Inferior parietal cortex (tissue), 1 donor: ENCODE measurements around the gene SHANK3.

Experiments
- DNase-seq: peaks from one replicate; pipeline ENCODE4 v3.0.0-alpha.2; 2016; ENCODE audit errors: extremely low spot score

Gene SHANK3

GRCh38 chr22:50699001-50699755 is 26.6 kb downstream of the SHANK3 start:
- no peak for DNase-seq

GRCh38 chr22:50699756-50700386 is 27.2 kb downstream of the SHANK3 start:
- DNase-seq: no peak

GRCh38 chr22:50700387-50701075 is 27.9 kb downstream of the SHANK3 start:
- no peak for DNase-seq

GRCh38 chr22:50701076-50701419 is 28.4 kb downstream of the SHANK3 start:
- no peak for DNase-seq

GRCh38 chr22:50701428-50702154 is 29.0 kb downstream of the SHANK3 start:
- DNase-seq: no peak

- DNase-seq: no peak
Measured at GRCh38 chr22:50702261-50702671, 29.6 kb downstream of the SHANK3 start.

GRCh38 chr22:50702821-50703725 is 30.4 kb downstream of the SHANK3 start:
- no peak for DNase-seq

- no peak for DNase-seq
Measured at GRCh38 chr22:50703726-50704509, 31.3 kb downstream of the SHANK3 start.

- DNase-seq: no peak
Measured at GRCh38 chr22:50704510-50705218, 32.0 kb downstream of the SHANK3 start.

- peak; percentile 62 for DNase-seq
Measured at GRCh38 chr22:50705219-50705691, 32.6 kb downstream of the SHANK3 start.

GRCh38 chr22:50705851-50706351 is 33.3 kb downstream of the SHANK3 start:
- no peak for DNase-seq

GRCh38 chr22:50706481-50707125 is 34.0 kb downstream of the SHANK3 start:
- DNase-seq: no peak

- DNase-seq: no peak
Measured at GRCh38 chr22:50708474-50708873, 35.9 kb downstream of the SHANK3 start.

GRCh38 chr22:50708996-50709395 is 36.4 kb downstream of the SHANK3 start:
- no peak for DNase-seq

GRCh38 chr22:50710221-50710620 is 37.6 kb downstream of the SHANK3 start:
- DNase-seq: no peak

GRCh38 chr22:50710886-50711285 is 38.3 kb downstream of the SHANK3 start:
- no peak for DNase-seq

- no peak for DNase-seq
Measured at GRCh38 chr22:50711446-50712340, 39.1 kb downstream of the SHANK3 start.
